Measurements from ENCODE around the gene PIM2.

The PIM2 gene

DNA sequence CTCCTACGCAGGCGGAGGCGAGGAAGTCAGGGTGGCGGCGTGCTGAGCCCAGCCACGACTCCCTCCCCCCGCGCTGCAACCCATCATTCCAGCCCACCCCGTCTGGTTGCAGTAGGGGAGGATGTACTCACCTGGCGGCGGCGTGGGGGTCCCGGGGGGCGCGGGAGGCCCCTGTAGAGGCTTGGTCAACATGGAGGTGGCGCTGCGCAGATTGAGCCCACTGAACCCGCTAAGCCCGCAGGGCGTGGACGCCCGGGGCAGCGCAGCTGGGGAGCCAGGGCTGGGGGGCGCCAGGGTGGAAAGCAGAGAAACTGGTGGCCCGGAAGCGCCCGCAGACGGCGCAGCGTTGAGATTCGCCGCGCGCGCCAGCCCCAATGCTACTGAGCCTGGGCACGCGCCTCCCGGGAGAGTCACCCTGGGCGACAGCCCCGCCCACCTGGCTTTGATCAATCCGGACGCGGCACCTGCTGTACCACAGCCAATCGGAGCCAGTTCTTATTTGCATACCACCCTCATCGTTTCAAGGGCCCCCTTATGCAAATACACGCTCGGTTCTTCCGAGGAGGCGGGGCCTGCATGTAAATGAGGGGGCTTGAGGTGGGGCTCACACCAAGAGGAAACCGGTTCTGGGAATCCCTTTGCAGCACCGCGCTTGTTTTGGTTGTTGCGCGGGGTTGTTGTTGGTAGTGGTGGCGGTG is at the start of gene PIM2:
Gene PIM2, minus strand, starts transcription at position 382 of the 698 bp plus-strand sequence. Its CDS starts 190 bp downstream, at position 192.
- DNase-seq (ENCODE audit: low spot score): peak; percentile 74

DNA sequence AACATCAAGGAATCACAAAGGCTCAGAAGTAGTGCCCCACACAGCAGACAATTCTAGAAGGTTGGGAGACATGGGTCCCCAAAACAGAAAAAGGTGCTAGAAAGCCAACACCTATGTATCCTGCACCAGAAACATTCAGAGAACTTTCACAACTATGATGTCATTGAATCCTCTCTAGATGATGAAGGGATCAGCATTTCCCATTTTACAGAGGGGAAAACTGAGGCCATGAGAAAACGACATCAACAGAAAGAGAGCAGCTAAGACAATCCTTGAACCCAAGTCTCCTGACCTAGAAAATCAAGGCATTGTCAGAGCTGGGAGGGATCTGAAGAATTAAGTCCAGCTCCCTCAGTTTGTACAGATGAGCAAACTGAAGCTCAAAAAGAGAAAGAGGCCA is 49.6 kb upstream of the PIM2 start:
- DNase-seq (ENCODE audit: low spot score): no peak

DNA sequence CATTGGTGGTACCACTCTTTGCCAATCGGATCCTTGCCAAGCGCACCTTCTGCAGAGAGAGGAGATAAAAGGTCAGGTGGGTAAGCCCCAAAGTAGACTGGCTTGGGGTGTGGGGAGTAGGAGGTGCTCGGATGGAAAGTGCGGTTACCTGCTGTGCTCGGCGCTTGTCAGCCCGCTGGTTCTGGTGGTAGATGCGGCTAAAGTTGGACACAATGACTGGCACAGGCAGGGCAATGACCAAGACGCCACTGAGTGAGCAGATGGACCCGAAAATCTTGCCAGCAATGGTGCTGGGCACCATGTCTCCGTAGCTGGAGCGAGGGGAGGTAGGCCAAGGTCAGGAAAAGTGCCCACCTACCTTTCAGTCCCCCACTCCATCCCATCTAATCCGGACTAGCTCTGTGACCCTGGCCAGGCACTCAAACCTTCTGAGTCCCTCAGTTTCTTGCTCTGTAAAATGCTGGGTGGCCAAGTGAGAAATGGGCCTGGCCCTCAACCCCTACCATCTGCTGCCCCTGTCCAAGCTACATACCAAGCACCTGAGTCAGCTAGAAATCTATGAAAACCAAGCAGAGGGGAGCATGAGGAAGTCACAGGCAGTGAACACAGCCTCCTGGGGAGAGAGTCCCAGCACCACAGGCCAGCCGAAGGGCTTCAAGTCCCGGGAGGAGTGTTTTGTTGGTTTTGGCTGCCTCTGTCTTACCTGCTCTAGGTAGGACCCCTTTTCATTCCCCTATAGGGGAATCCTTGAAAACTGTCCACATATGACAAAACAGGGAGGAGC is 48.2 kb upstream of the PIM2 start:
- no peak for DNase-seq (ENCODE audit: low spot score)

GRCh38 chrX:48965959-48966358 is 47.1 kb upstream of the PIM2 start:
- DNase-seq (ENCODE audit: low spot score): no peak

- no peak for DNase-seq (ENCODE audit: low spot score)
These were observed 42.8 kb upstream of the PIM2 start for GRCh38 chrX:48961585-48962091.

- no peak for DNase-seq (ENCODE audit: low spot score)
These were observed 41.5 kb upstream of the PIM2 start for GRCh38 chrX:48960291-48960690.

GRCh38 chrX:48958635-48959094 is 39.8 kb upstream of the PIM2 start:
- peak; percentile 70 for DNase-seq (ENCODE audit: low spot score)

GRCh38 chrX:48957827-48958634 is 39.2 kb upstream of the PIM2 start:
- peak; percentile 94 for DNase-seq (ENCODE audit: low spot score)

GRCh38 chrX:48957477-48957826 is 38.6 kb upstream of the PIM2 start, which contains the start of gene OTUD5:
Gene OTUD5 (minus strand): TSS chrX:48957607. CDS start chrX:48957570, 37 bp downstream.
- no peak for DNase-seq (ENCODE audit: low spot score)

DNA sequence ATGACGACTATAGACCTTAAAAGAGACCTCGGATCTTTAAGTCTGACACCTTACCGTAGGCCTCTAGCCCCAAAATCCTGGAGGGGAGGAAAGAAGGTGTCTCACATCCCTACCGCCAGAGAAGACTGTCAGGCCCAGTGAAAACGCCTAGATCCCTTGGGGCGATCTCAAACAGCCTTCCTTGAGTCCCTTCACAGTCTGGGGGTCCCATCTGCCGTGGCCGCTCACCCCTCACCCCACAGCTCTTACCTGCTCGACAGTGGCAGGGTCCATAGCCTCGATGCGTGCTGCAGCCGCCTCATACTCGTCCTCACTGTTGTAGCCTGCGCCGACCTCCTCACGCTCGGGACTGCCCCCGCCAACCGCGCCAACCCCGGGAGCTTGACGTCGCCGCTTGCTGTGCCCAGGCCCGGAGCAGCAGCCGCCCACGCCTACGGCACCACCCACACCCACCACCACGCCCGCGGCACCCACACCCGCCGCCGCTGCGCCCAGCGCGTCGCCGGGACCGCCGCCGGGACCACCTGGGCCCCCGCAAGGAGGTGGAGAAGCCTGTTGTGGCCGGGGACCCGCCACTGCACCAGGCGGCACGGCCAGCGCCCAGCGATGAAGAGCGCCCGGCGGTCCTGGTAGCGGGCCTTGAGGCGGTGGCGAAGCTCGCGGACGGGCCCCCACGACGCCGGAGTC is 38.0 kb upstream of the PIM2 start:
- no peak for DNase-seq (ENCODE audit: low spot score)

- DNase-seq (ENCODE audit: low spot score): no peak
These were observed 29.8 kb upstream of the PIM2 start for GRCh38 chrX:48948589-48948988.

DNA sequence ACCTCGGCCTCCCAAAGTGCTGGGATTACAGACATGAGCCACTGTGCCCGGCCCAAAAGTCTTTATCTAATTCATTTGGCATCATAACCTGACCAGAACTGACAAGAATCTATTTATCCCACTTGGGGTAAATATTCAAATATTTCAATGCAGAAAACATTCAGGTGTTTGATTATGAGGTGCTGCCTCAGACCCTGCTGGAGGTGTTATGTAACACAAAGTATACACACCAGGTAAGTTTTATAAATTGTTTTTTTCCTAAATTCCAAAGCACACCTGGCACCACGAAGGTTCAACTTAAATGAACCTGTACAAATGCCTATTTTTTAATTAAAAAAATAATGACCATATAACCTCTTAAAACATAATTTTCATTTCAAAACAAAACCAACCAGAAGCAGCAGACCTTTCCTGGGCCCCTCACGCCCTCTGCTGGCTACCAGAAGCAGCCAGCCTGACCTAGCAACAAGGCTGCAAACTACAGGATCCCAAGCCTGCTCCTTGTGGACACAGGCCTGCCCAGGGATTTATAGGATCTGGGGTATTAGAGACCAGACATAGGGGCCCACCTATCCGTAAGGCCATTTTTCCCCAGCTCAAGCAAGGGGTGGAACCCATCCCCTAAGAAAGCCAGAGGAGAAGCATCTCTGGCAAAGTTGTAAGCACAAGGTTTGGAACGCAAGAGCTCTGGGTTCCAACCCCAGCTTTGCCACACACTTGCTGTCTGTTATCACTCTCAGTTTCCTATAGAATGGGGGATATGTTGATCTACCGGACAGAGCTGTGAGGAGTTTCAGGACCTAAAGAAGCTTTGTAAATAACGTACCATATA is 26.9 kb upstream of the PIM2 start:
- no peak for DNase-seq (ENCODE audit: low spot score)

GRCh38 chrX:48942895-48943294 is 24.1 kb upstream of the PIM2 start:
- no peak for DNase-seq (ENCODE audit: low spot score)

- DNase-seq (ENCODE audit: low spot score): no peak
These were observed 21.7 kb upstream of the PIM2 start for GRCh38 chrX:48940404-48940955.

- no peak for DNase-seq (ENCODE audit: low spot score)
These were observed 20.9 kb upstream of the PIM2 start for GRCh38 chrX:48939524-48940228.

DNA sequence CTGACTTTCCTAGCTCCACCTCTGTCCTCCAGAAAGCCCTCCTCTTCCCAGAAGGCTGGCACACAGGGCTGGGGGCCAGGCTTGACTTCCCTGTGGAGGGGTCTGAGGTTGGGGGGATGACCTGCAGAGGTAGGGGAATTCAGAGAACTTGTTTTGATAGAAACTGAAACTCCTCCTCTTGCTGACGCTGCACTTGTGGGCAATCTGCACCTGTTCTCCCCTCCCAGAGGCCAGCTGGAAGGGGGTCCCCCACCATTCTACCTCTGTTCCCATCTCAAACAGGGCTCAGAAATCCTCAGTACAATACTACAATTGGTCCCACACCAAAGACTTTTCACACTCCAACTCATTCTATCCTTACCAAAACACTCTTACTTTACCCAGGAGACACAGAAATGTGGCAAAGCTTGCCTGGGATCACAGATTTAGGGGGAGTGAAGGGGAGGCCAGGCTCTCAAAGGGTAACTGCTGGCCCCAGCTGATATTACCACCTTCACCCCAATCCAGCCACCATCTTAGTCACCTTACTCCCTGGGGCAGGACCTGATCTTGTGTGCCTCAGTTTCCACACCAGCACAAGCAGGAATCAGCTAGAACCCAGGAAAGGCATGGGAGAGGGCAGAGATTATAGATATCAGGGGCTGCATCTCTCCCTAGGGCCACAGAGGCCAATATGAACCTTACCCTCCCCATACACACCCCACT is 20.0 kb upstream of the PIM2 start:
- no peak for DNase-seq (ENCODE audit: low spot score)

DNA sequence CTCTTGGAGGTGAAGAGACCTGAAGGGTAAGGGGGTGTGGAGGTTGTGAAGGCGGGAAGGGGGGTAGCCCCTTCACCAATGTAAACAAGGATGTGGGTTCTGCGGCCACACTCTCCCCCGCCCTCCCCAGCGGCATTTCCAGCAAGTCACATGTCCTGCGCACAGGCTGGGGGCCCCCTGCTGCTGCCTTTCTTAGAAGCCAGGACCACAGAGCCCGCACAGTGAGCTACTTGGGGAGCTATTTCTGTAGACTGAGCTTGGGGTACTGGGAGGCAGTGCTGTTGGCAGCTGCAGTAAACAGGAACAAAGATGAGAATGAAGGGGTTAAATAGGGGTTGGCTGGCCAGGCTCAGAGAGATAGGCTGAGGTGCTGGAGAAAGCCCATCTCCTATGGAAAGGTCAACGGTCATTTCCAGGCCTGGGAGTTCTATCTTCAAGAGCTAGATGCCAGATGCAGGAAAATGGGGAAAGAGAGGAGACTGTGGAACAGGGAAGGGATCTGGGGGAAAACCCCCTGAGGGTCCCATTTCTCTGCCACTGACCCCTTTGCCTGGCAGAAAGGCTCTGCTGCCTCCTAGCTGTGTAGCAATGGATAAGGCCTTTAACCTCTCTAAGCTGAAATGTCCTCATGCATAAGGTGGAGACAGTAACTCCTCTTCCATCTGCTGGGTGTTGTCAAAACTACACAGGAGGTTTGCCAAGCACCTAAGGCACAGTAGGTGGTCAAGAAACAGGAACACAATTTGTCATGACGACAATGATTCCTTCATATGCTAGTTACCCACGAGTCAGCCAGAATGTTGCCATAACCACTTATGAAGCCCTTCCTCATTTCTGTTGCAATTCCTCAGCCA is 18.5 kb upstream of the PIM2 start:
- DNase-seq (ENCODE audit: low spot score): no peak

DNA sequence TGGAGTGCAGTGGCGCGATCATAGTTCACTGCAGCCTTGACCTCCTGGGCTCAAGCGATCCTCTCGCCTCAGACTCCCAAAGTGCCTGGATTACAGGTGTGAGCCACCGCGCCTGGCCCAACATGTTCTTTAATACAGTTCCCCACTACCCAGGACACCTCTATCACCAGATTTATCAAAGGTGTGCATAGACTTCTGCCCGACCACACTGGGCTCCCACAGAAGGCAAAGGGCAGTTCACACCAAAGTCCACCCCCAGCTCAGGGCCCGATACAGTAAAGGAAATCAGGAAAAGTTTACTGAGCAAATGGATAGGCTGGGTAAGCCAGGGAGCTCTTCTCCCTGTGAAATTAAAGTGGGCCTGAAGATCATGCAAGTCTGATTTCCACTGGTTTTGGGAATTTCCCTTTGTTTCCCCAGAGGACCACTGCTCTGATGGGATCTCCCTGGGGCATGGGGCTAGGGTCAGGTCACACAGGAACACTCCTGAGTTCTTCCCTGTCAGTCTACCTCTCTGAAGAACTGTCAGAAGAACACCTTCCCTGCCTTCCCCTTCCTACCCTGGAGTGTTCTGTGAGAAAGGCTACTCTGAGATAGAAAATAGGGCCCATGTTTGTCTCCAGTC is 17.7 kb upstream of the PIM2 start:
- DNase-seq (ENCODE audit: low spot score): no peak

Measured in left forelimb (tissue), 1 donor.